AG04450 (cell line): ENCODE results near the gene ADAM15. TPM values are rescaled to one million over a fixed set of nuclear protein-coding genes. Genes with fewer than 3 reads are reported as not detected.

Source experiments
- CTCF ChIA-PET: fragments of 300-600, 350-600 bp; formaldehyde crosslinking; extraction: SDS; loops from one replicate; lab custom pipeline; 2022; ENCODE audit warnings: antibody characterized with exemption, inconsistent platforms; lab: Charles Lee
- POLR2A ChIA-PET: fragments of 350-600 bp; formaldehyde crosslinking; extraction: SDS; loops from one replicate; lab custom pipeline; 2021; ENCODE audit warnings: antibody characterized with exemption, inconsistent platforms; lab: Yijun Ruan, JAX
- DNase-seq: peaks from one replicate; pipeline ENCODE4 v3.0.0-alpha.2; 2011; ENCODE audit warnings: low read depth, low spot score
- H3K27ac ChIP-seq: one replicate; pipeline ENCODE4 v1.5.1; 2012; ENCODE audit warnings: low read depth, low read length, control low read depth
- H3K27me3 ChIP-seq: one replicate; pipeline ENCODE4 v1.6.0; 2012; ENCODE audit warnings: low read length; ENCODE audit not compliant: control insufficient read depth, insufficient read depth
- H3K4me3 ChIP-seq: 2 replicates; pipeline ENCODE4 v1.5.1; 2011; ENCODE audit warnings: mild to moderate bottlenecking, low read depth, low read length, control low read depth
- H3K9me3 ChIP-seq: 2 replicates; pipeline ENCODE4 v1.5.1; 2012; ENCODE audit warnings: low read length; ENCODE audit not compliant: control insufficient read depth, insufficient read depth
- polyA plus RNA-seq: library from polyadenylated mRNA; depleted of rRNA; stranded (reverse); fragments of >200 nt; gene quantifications from 2 replicates; pipeline ENCODE4 v1.2.3, GENCODE V29; 2011
- TF ChIP-seq, protein P1 (sequence below): IDR thresholded peaks from 2 replicates; pipeline ENCODE4 v1.5.1; 2011; ENCODE audit warnings: low read depth, low read length, control low read depth, inconsistent platforms

Gene ADAM15
- polyA plus RNA-seq, 1 experiment: 25.9 TPM

DNA sequence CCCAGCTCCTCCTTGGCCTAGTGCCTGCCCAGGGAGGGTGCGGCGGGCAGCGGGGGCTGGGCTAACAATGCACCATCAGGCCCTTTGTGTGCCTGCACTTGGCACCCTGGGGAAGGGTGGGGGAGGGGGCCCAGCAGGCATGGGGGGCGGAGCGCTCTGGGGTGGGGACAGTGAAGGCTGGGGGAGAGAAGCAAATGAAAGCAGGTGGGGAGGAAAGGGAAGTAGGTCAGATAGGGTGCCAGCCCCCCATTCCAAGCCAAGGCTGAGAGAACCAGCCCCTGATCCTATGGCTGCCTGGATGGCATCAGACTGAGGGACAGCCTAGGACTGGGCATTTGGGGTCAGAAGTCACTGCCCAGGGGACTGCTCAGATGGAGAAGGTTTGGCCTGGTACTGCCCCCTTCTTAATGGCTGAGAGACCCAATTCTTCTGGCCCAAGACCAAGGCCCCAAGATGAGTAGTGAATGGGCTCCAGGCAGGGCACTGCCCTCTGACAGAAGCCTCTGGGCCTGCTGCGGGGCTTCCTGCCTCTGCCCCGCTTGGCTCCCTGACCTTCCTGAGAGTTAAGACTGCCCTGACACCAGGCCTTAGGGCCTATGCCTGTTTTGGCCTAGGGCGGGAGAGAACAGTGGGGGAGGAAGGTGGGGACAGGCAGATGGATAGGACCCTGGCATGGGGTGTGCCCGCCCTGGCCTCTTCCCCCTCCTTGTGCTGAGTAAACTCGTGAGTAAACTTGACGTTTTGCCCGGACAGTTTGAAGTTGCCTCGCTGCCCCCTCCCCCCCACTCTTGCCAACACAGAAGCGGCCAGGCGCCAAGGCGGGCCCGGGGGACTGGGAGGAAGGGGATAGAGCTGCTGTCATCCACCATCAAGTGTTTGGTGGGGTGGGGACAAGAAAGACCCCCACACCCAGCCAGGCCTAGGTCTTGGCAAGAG is 45.8 kb upstream of the ADAM15 start:
- Histone ChIP-seq H3K4me3 (peak overlapping the region; percentile 94; the same call in 1 of the 2 replicates), H3K27ac (no peak overlapping the region), H3K9me3 (no peaks in the 10 kb centered on the region; the same call in 1 of the 2 replicates), H3K27me3 (no peaks in the 10 kb centered on the region)
- ChIA-PET CTCF (interaction anchor here (4.5 kb wide), 1 partner anchor 12 kb away, joined by 38 read pairs; no protein-coding TSS in a partner anchor), POLR2A (interaction anchor here (0.7 kb wide), 1 partner anchor 18 kb away, joined by 3 read pairs; no protein-coding TSS in a partner anchor)
- no peak for DNase-seq
- TF ChIP-seq, protein P1, sequence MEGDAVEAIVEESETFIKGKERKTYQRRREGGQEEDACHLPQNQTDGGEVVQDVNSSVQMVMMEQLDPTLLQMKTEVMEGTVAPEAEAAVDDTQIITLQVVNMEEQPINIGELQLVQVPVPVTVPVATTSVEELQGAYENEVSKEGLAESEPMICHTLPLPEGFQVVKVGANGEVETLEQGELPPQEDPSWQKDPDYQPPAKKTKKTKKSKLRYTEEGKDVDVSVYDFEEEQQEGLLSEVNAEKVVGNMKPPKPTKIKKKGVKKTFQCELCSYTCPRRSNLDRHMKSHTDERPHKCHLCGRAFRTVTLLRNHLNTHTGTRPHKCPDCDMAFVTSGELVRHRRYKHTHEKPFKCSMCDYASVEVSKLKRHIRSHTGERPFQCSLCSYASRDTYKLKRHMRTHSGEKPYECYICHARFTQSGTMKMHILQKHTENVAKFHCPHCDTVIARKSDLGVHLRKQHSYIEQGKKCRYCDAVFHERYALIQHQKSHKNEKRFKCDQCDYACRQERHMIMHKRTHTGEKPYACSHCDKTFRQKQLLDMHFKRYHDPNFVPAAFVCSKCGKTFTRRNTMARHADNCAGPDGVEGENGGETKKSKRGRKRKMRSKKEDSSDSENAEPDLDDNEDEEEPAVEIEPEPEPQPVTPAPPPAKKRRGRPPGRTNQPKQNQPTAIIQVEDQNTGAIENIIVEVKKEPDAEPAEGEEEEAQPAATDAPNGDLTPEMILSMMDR: no peak

DNA sequence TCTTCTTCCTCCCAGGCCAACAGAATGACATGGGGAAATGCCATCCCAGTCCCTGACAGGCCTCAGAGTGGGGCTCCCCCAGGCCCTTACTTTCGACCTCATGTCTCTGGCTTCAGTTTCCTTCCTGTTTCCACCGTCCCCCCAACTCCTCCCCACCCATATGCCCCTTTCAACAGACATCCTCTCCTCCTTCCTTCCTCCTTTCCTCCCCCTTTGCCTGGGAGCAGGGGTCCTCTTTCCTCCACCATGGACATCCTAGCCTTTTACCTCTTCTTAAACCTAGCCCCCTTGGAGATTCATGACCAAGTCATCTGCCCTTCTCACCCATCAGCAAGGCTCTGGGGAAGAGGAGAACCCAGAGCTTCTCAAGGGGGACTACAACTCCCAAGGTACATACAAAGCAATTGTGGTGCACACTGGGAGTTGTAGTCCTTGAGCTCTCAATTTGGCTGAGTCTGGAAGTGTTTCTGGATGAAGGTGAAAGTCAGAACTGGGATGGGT is 44.5 kb upstream of the ADAM15 start:
- Histone ChIP-seq H3K9me3 (no peaks in the 10 kb centered on the region; the same call in 1 of the 2 replicates), H3K27me3 (no peaks in the 10 kb centered on the region), H3K27ac (no peak overlapping the region), H3K4me3 (no peak overlapping the region)
- DNase-seq: no peak
- TF ChIP-seq, protein P1: no peak
- ChIA-PET POLR2A (interaction anchor here (0.7 to 1.6 kb wide), 2 partner anchors 10 to 1102 kb away, joined by 3 to 5 read pairs; no protein-coding TSS in a partner anchor), CTCF (interaction anchor here (0.9 to 4.5 kb wide), 2 partner anchors 11 to 39 kb away, joined by 3 to 38 read pairs; no protein-coding TSS in a partner anchor)

DNA sequence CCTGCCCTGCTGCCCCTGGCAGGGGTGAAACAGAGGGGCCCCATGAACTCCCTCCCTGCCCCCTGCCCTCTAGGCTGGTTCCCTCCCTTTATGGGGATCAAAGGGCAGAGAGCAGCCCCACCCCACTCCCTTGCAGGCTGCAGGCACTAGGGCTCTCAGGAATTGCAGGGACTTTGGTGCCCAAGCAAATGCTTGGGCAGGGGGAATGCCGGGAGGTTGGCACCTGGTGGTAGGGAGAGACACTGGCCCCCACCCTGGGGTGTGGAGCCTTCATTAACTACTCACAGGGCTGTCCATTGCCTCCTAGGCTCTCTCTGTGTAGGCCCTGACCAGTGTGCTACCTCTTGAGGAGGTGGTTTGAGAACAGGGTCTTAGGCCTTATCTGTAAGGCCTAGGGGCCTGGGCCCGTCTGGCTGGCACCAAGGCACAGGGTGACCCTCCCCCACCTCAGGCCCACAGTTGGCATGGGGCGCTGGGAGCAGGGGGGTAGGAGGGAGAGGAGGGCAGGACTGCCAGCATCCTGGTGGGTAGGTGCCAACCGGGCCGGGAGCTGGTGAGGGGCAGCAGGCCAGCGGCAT is 43.8 kb upstream of the ADAM15 start:
- TF ChIP-seq, protein P1: no peak
- Histone ChIP-seq H3K27ac (no peak overlapping the region), H3K4me3 (no peak overlapping the region), H3K9me3 (no peaks in the 10 kb centered on the region; the same call in 1 of the 2 replicates), H3K27me3 (no peaks in the 10 kb centered on the region)
- no peak for DNase-seq
- POLR2A ChIA-PET: interaction anchor here (0.7 to 1.6 kb wide), 2 partner anchors 10 to 1103 kb away, joined by 3 to 5 read pairs; no protein-coding TSS in a partner anchor
- CTCF ChIA-PET: interaction anchor here (0.6 to 4.5 kb wide), 3 partner anchors 7 to 39 kb away, joined by 3 to 38 read pairs (median 3); no protein-coding TSS in a partner anchor

DNA sequence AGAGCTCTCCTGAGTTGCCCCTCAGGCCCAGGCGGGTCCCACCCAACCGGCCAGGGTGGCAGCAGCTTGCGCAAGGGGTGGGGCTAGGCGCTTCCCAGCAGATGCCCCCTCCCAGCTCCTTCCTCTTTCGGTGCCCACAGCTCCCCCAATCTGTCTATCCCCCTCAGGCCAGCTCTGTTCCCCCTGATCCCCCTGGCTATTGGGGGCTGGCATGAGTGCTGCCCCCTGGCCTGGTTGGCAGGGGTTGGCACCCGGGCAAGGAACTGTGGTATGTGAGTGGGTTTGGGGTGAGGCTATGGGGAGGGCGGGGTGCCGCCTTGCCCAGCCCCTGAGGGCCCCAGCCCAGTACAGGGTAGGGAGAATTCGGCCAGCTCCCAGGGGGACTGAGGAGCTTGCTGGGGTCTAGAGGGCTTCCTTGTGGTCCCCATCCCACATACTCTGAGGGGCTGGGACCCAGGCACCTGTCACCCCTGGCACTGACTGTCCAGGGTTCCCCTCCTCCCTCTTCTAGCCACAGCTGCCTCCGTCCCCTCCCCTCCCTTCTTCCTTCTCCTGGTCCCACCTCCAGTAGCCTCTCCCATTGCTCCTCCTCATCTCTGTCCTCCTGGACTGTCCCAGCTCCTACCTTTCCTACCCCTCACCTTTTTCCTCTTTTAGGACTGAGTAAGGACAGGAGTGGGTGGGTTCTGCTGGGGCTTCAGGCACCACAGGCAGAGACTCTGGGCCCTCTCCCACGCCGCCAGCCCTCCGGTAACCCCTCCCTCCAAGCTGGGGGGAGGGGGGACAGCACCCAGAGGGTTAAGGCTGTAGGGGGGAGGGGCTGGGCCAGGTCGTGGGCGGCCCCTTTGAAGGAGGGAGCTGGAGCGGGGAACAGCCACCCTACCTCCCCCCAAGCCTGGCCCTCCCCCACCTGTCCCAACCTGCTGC is 42.8 kb upstream of the ADAM15 start:
- Histone ChIP-seq H3K27ac (no peak overlapping the region), H3K4me3 (no peak overlapping the region), H3K27me3 (no peaks in the 10 kb centered on the region), H3K9me3 (no peaks in the 10 kb centered on the region; the same call in 1 of the 2 replicates)
- ChIA-PET CTCF (interaction anchor here (0.6 to 4.5 kb wide), 2 partner anchors 8 to 9 kb away, joined by 3 to 38 read pairs; no protein-coding TSS in a partner anchor), POLR2A (interaction anchor here (1.6 kb wide), 1 partner anchor 9 kb away, joined by 3 read pairs; no protein-coding TSS in a partner anchor)
- TF ChIP-seq, protein P1: no peak
- DNase-seq: no peak
